Loucy (cell line): Measurements from ENCODE around the gene CCDC61.

Source experiments
- H2AFZ ChIP-seq: fragments of 200-600 bp; sonication (generic); 2 replicates; pipeline ENCODE4 v1.6.0; 2016; ENCODE audit warnings: antibody characterized with exemption, mild to moderate bottlenecking, low read length, moderate library complexity
- H3F3A ChIP-seq: fragments of 200-600 bp; 2 replicates; pipeline ENCODE4 v1.6.0; 2016; ENCODE audit warnings: antibody characterized with exemption, low read depth, mild to moderate bottlenecking
- H3K27me3 ChIP-seq: fragments of 200-600 bp; sonication (generic); 2 replicates; pipeline ENCODE4 v1.6.1; 2014; ENCODE audit warnings: low read length, mild to moderate bottlenecking; ENCODE audit not compliant: insufficient read depth, poor library complexity, severe bottlenecking
- H3K36me3 ChIP-seq: fragments of 200-600 bp; sonication (generic); 2 replicates; pipeline ENCODE4 v1.6.1; 2016; ENCODE audit warnings: low read length; ENCODE audit not compliant: insufficient read depth
- H3K4me1 ChIP-seq: fragments of 200-600 bp; sonication (generic); 2 replicates; pipeline ENCODE4 v1.5.1; 2014; ENCODE audit warnings: low read length, mild to moderate bottlenecking; ENCODE audit not compliant: insufficient read depth, poor library complexity, severe bottlenecking
- H3K4me2 ChIP-seq: fragments of 200-600 bp; sonication (generic); 2 replicates; pipeline ENCODE4 v1.6.0; 2014; ENCODE audit warnings: antibody characterized with exemption, low read length, low read depth, mild to moderate bottlenecking; ENCODE audit not compliant: poor library complexity, severe bottlenecking
- H3K4me3 ChIP-seq: fragments of 200-600 bp; sonication (generic); 2 replicates; pipeline ENCODE4 v1.5.1; 2014; ENCODE audit warnings: low read length, mild to moderate bottlenecking, mixed read lengths; ENCODE audit not compliant: poor library complexity, severe bottlenecking
- H3K79me2 ChIP-seq: fragments of 200-600 bp; sonication (generic); 2 replicates; pipeline ENCODE4 v1.6.1; 2014; ENCODE audit warnings: low read length; ENCODE audit not compliant: insufficient read depth
- H3K9ac ChIP-seq: fragments of 200-600 bp; sonication (generic); 2 replicates; pipeline ENCODE4 v1.6.0; 2014; ENCODE audit warnings: mild to moderate bottlenecking, low read depth, low read length, moderate library complexity; ENCODE audit not compliant: poor library complexity, severe bottlenecking
- H3K9me2 ChIP-seq: fragments of 200-600 bp; sonication (generic); replicated peaks from 2 replicates; pipeline ENCODE4 v1.6.1; 2016; ENCODE audit warnings: low read depth, low read length, mixed read lengths
- H3K9me3 ChIP-seq: fragments of 200-600 bp; sonication (generic); 2 replicates; pipeline ENCODE4 v1.6.1; 2014; ENCODE audit warnings: mild to moderate bottlenecking, antibody characterized with exemption, low read length, low read depth; ENCODE audit not compliant: insufficient read depth
- H4K20me1 ChIP-seq: fragments of 200-600 bp; sonication (generic); 2 replicates; pipeline ENCODE4 v1.6.0; 2014; ENCODE audit warnings: antibody characterized with exemption, low read length, mild to moderate bottlenecking; ENCODE audit not compliant: insufficient read depth, poor library complexity, severe bottlenecking
- CTCF ChIP-seq: fragments of 200-600 bp; sonication (generic); conservative IDR thresholded peaks from 2 replicates; pipeline ENCODE4 v1.5.1; 2014; ENCODE audit warnings: mild to moderate bottlenecking, antibody characterized with exemption, low read length
- EZH2phosphoT487 ChIP-seq: fragments of 200-600 bp; IDR thresholded peaks from 2 replicates; pipeline ENCODE4 v1.6.1; 2018; ENCODE audit warnings: antibody characterized with exemption, mild to moderate bottlenecking, moderate library complexity, borderline replicate concordance

Gene CCDC61

GRCh38 chr19:46049597-46049996 is 54.3 kb downstream of the CCDC61 start:
- no peaks in the 10 kb centered on the region for H3K9me3 ChIP-seq
- no peak overlapping the region for H3K4me3 ChIP-seq
- no peaks in the 10 kb centered on the region for H3K9me2 ChIP-seq
- TF ChIP-seq EZH2phosphoT487 (no peak), CTCF (peak; percentile 50)
- H3K79me2 ChIP-seq: no peaks in the 10 kb centered on the region
- H3K9ac ChIP-seq: no peak overlapping the region
- no peaks in the 10 kb centered on the region for H3F3A ChIP-seq
- no peak overlapping the region for H3K4me2 ChIP-seq
- no peak overlapping the region for H2AFZ ChIP-seq
- H4K20me1 ChIP-seq: no peaks in the 10 kb centered on the region
- H3K27me3 ChIP-seq: no peaks in the 10 kb centered on the region
- H3K36me3 ChIP-seq: no peaks in the 10 kb centered on the region
- no peaks in the 10 kb centered on the region for H3K4me1 ChIP-seq

DNA sequence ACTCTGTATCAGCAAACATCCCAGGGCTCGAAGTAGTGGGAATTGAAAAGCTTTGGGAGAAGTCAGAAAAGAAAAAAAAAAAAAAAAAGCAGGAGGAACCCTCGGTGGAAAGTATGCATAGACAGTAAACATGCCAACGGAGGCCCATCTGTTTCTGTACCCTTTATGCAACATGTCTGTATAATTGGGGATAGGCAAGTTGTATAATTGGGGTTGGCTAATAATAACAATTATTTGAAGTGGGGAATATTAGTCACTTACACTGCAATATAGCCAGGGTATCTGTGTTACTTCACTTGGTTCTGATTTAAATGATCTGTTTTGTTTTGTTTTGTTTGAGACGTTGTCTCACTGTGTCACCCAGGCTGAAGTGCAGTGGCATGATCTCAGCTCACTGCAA is 57.6 kb downstream of the CCDC61 start:
- Histone ChIP-seq H3K27me3 (no peaks in the 10 kb centered on the region), H3K4me2 (no peak overlapping the region), H4K20me1 (no peaks in the 10 kb centered on the region), H3K4me1 (no peaks in the 10 kb centered on the region), H3K4me3 (no peak overlapping the region), H3K79me2 (no peaks in the 10 kb centered on the region), H3K9ac (no peak overlapping the region), H3K9me3 (no peaks in the 10 kb centered on the region), H3K9me2 (no peaks in the 10 kb centered on the region), H3K36me3 (no peaks in the 10 kb centered on the region), H2AFZ (no peak overlapping the region), H3F3A (no peaks in the 10 kb centered on the region)
- TF ChIP-seq CTCF (no peak), EZH2phosphoT487 (no peak)

DNA sequence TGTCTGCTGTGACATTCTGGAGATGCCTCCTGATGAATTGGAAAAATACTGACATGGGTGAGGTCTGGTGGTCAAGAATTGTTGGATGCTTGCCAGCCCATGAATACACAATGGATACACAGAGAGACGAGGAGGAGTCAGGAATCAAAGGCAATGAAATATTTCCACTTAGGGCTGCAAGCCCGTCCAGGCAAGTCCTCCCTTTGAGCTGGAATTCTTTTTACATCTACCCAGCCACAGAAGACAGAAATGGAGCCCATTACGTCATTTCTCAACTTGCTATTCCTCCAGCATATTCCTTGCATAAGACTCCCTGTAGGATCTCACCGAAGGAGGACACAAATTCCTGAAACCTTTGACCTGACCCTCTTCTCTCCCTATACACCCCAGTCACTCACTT is 61.3 kb downstream of the CCDC61 start:
- no peak overlapping the region for H3K4me3 ChIP-seq
- no peak overlapping the region for H3K9ac ChIP-seq
- no peak overlapping the region for H3K4me2 ChIP-seq
- H3K79me2 ChIP-seq: no peaks in the 10 kb centered on the region
- H3K9me3 ChIP-seq: no peaks in the 10 kb centered on the region; the same call in 1 of the 2 replicates
- H4K20me1 ChIP-seq: no peaks in the 10 kb centered on the region
- H3K4me1 ChIP-seq: no peaks in the 10 kb centered on the region
- no peaks in the 10 kb centered on the region for H3K9me2 ChIP-seq
- no peaks in the 10 kb centered on the region for H3K36me3 ChIP-seq
- no peaks in the 10 kb centered on the region for H3F3A ChIP-seq
- TF ChIP-seq EZH2phosphoT487 (no peak), CTCF (no peak)
- no peaks in the 10 kb centered on the region for H3K27me3 ChIP-seq
- H2AFZ ChIP-seq: no peak overlapping the region
